ENCODE results near the gene MYO1E.
A peak's percentile ranks its signal among the peaks of the same experiment; 100 is the strongest.
"Not testable (repeated sequence)": the region's sequence is repeated elsewhere in the genome, so short reads cannot be mapped to it uniquely, and the experiment has no call there.

MYO1E gene

GRCh38 chr15:59179717-59180116 lies 193.0 kb downstream of the MYO1E start:
- DNase-seq = no peak

GRCh38 chr15:59178151-59178695 lies 194.4 kb downstream of the MYO1E start:
- DNase-seq = peak; percentile 79

GRCh38 chr15:59177317-59177660 lies 195.4 kb downstream of the MYO1E start:
- DNase-seq = no peak

- DNase-seq = no peak
Measured at GRCh38 chr15:59176653-59177316, 195.9 kb downstream of the MYO1E start.

GRCh38 chr15:59174835-59175831 lies 197.5 kb downstream of the MYO1E start:
- peak; percentile 90 for DNase-seq

GRCh38 chr15:59174151-59174834 lies 198.4 kb downstream of the MYO1E start:
- DNase-seq = no peak

- DNase-seq = no peak
Measured at GRCh38 chr15:59173194-59173593, 199.5 kb downstream of the MYO1E start.

- no peak for DNase-seq
Measured at GRCh38 chr15:59172289-59172901, 200.3 kb downstream of the MYO1E start.

- DNase-seq = no peak
Measured at GRCh38 chr15:59171067-59171397, 201.6 kb downstream of the MYO1E start.

GRCh38 chr15:59170295-59171066 lies 202.2 kb downstream of the MYO1E start:
- DNase-seq = peak; percentile 93

GRCh38 chr15:59169251-59169708 lies 203.4 kb downstream of the MYO1E start:
- DNase-seq = peak; percentile 18

GRCh38 chr15:59168536-59168935 lies 204.1 kb downstream of the MYO1E start:
- DNase-seq = peak; percentile 23

GRCh38 chr15:59166601-59167265 lies 205.9 kb downstream of the MYO1E start:
- peak; percentile 91 for DNase-seq

- peak; percentile 23 for DNase-seq
Measured at GRCh38 chr15:59166166-59166565, 206.5 kb downstream of the MYO1E start.

GRCh38 chr15:59165726-59166125 lies 206.9 kb downstream of the MYO1E start:
- DNase-seq = peak; percentile 71

GRCh38 chr15:59162080-59162479 lies 210.6 kb downstream of the MYO1E start:
- DNase-seq = not testable (repeated sequence)

- peak; percentile 92 for DNase-seq
Measured at GRCh38 chr15:59160880-59161593, 211.6 kb downstream of the MYO1E start.

- no peak for DNase-seq
Measured at GRCh38 chr15:59159210-59159609, 213.5 kb downstream of the MYO1E start.

- DNase-seq = peak; percentile 91
Measured at GRCh38 chr15:59158701-59159034, 214.0 kb downstream of the MYO1E start.

- DNase-seq = no peak
Measured at GRCh38 chr15:59157840-59158700, 214.6 kb downstream of the MYO1E start.

Measured in DMS53 (cell line).